SK-N-MC (cell line): ENCODE results near the gene GSTM4.

ENCODE experiments used
- EZH2 ChIP-seq: fragments of 200-600 bp; sonication (generic); IDR thresholded peaks from one replicate; pipeline ENCODE4 v1.6.1; 2017; ENCODE audit warnings: antibody characterized with exemption
- FOXP2 ChIP-seq: optimal IDR thresholded peaks from 2 replicates; pipeline ENCODE3; 2011; ENCODE audit warnings: mild to moderate bottlenecking, moderate library complexity; ENCODE audit not compliant: insufficient read depth; ENCODE audit errors: extremely low read length, control extremely low read depth

- TF ChIP-seq FOXP2 (no peak), EZH2 (no peak)
These were observed 34.0 kb downstream of the GSTM4 start for GRCh38 chr1:109689844-109690405.
